DMS114 treated with DMSO at 0.1 percent for 48 hours (cell line): ENCODE data around the gene PTAFR.

Source experiments
- DNase-seq: peaks from one replicate; lab custom pipeline; 2025; ENCODE audit not compliant: unreplicated experiment; lab: John Stamatoyannopoulos, UW

The PTAFR gene

DNA sequence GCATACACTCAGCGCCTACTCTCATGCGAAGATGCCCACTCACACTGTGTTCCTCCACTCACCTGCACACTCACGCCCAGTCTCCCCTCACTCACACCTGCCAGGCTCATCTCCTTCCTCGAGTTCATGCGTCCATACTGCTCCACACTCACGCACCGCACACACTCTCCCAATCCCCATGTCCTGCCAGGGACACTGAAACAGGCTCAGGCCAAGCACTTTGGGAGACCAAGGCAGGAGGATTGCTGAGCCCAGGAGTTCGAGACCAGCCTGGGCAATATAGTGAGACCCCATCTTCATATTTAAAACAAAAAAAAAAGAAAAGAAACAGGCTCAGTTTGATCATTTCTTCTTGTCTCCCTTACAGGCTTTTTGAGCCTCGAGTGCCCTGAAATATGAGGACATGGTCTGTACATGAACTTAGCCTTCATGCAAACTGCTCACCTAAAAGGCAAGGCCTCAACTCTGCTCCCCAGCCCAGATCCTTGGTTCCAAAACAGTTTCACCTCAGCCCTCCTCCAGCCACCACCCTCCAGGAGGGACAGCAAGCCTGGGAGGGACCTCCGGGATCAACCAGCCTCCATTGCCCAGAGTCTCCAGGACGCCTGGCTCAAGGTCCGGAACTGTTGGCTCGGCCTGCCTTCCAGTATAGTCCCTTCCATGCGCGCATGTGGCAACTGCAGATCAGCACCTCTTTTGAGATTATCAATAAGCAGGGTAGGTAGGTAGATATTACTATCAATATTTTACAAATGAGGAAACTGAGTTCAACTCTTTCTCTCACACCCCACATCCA is 2.4 kb upstream of the PTAFR start:
- DNase-seq: no peak

- no peak for DNase-seq
Measured at GRCh38 chr1:28175955-28176485, 470 bp downstream of the PTAFR start.

GRCh38 chr1:28173980-28174297 is 2.6 kb downstream of the PTAFR start:
- DNase-seq: no peak

GRCh38 chr1:28173151-28173979 is 3.1 kb downstream of the PTAFR start:
- DNase-seq: no peak

- DNase-seq: no peak
Measured at GRCh38 chr1:28172713-28173150, 3.8 kb downstream of the PTAFR start.

- DNase-seq: no peak
Measured at GRCh38 chr1:28171246-28171645, 5.2 kb downstream of the PTAFR start.

- DNase-seq: no peak
Measured at GRCh38 chr1:28170001-28170596, 6.4 kb downstream of the PTAFR start.

DNA sequence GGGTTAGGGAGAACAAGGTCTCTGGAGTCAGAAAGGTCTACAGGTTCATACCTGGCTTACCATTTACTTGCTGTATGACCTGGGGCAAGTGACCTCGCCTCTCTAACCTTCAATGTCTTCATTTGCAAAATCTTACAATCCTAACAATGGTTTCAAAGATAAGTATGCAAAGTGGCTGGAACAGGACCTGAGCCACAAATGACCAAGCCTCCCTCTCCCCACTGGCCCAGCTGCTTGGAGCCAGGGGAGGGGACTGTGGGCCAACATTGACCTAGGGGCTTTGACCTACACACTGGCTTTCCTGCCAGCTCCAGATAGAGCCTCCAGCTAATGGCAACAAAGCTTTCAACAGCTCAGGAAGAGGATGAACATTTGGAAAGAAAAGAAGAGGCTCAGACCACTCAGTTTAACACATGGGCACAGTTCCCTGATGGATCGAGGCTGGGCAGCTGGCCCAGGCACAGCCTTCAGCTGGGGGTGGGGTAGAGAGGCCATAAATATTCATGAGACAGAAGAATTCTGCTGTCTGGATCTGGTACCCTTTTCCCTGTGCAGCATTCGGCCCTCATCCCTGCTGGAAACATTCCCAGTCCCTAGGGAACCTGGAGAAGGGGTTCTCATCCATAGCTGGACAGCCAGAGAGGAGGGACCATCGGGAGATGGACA is 12.9 kb downstream of the PTAFR start:
- DNase-seq: no peak

DNA sequence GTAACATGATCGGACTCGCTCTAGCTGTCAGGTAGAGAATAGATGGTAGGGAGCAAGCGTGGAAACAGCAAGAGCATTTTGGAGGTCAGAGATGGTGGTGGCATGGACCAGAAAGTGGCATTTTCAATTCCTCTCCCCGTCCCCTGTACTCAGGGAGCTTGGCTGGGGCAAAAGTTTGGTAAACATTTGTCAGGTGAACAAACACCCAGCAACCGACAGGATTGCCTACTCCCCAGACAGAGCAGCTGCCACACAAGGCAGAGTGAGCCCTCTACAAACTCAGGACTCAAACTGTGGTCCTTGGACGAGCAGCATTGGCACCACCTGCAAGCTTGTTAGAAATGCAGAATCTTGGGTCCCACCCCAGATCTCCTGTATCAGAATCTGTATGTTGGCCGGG is 14.3 kb downstream of the PTAFR start:
- DNase-seq: no peak

GRCh38 chr1:28161751-28162150 is 14.7 kb downstream of the PTAFR start:
- no peak for DNase-seq

DNA sequence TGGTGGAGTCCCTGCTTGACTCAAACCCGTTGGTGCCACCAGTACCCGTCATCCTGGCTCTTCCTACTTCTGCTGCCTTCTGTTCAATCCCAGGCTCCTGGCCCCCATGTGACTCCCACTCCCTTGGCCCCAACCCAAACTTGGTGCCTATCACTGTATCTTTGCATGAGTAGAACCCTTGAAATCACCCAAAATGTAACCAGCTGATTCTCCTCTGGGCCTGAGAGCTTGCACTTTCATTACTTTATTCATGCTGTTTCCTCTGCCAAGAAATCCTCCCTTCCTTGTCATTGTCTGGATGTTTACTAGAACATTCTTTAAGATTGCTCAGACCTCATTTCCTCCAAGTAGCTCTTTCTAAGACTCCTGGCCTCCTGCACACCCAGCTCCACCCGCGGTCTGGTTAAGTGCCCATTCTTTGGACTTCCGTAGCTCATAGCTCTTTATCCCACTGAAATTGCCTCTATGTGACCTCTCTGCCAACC is 15.7 kb downstream of the PTAFR start:
- DNase-seq: no peak

- no peak for DNase-seq
Measured at GRCh38 chr1:28159680-28160079, 16.8 kb downstream of the PTAFR start.

DNA sequence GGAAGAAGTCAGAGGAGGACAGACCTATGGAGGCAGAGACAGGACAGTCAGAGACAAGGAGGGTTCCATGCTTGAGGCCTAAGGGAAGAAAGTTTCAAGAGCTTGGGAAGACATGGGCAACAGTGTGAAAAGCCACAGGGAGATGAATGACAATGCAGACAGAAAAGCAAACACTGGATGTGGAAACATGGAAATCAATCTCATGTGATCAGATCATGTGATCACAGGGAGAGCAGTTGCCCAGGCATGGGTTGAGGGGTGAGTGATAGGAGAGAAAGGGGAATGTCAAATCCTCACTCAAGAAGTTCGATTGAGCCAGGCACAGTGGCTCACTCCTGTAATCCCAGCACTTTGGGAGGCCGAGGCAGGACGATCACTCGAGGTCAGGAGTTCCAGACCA is 17.2 kb downstream of the PTAFR start:
- DNase-seq: no peak

DNA sequence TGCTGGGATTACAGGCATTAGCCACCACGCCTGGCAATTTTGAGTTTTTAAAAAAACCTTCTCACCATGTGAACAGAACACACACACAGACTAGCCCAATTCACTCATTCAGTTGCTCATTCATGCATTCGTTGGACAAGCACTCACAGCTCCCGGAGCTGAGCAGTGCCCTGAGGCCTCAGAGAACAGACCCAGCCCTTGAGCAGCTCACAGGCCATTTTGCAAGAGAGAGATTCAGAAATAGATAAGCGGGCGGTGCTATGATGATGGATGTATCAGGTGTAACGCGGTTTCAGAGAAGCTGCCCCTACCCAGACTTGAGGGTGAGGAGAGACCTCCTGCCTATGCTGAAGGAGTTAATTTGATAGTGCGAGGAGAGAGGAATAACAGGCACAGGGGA is 18.6 kb downstream of the PTAFR start:
- no peak for DNase-seq

DNA sequence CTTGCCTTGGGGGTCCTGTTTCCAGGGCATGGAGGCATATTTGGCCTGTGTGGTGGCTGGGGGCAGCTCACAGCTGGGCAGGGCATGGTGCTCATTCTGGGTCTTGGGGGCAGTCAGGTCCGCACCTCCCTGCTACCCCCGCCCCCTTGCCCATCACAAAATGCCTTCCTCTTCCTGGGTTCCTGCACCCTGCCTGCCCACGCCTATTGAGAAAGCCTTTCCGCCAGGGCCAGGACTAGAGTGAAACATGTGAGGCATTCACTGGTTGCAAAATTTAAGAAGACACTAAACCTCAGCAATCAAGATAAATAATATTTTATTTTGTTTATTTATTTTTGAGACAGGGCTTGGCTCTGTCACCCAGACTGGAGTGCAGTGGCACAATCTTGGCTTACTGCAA is 19.7 kb downstream of the PTAFR start:
- no peak for DNase-seq

DNA sequence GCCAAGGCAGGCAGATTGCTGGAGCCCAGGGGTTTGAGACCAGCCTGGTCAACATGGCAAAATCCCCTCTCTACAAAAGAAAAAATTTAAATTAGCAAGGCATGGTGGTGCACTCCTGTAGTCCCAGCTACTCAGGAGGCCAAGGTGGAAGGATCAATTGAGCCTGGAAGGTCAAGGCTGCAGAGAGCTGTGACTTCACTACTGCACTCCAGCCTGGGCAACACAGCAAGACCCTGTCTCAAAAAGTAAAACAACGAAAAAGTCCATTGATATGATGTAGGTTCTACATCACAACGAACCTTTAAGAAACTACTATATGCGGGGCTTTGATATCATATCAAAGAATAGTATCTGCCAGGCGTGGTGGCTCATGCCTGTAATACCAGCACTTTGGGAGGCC is 20.9 kb downstream of the PTAFR start:
- no peak for DNase-seq

DNA sequence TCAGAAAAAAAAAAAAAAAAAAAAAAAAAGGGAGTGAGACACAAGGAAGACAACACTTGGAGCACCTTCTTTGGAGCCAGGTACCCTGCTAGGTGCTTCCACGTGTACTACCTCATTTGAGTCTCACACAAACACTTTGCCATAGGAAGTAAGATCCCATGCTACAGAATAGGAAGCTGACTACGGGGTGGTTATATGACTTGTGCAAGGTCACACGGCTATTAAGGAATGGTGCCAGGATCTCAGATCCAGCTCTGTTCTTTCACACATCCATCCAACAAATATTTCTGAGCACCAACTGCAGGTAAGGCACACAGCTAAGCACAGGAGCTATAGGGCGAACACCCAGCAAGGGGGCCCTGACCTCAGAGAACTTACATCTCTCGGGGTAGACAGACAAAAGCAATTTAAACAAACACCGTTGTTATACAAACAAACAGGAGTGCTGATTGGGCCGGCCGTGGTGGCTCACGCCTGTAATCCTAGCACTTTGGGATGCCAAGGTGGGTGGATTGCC is 22.4 kb downstream of the PTAFR start:
- DNase-seq: no peak

DNA sequence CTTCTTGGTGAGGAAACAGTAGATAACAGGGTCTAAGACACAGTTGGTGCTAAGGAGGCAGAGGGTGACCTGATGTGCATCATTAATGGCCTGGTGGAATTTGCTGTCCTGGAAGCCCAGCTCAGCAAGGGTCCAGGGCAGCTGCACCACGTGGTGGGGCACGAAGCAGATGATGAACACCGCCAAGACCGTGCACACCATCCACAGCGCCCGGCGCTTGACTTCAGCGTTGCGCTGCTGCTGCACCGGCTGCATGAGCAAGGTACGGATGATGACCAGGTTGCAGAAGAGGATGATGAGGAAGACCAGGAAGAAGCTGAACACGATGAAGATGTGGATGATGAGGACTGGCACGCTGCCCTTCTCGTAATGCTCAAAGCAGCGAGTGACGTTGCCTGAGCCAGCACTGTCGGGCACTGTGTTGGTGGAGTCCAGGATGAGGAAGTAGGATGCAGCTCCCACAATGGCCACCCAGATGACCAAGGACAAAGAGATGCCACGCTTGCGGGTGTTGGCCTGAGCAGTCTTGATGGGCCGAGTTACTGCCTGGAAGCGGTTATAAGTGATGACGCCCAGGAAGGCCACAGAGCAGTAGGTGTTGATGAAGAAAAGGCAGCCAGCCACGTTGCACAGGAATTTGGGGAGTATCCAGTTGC is 26.2 kb downstream of the PTAFR start:
- no peak for DNase-seq

GRCh38 chr1:28148880-28149195 is 27.7 kb downstream of the PTAFR start:
- no peak for DNase-seq

DNA sequence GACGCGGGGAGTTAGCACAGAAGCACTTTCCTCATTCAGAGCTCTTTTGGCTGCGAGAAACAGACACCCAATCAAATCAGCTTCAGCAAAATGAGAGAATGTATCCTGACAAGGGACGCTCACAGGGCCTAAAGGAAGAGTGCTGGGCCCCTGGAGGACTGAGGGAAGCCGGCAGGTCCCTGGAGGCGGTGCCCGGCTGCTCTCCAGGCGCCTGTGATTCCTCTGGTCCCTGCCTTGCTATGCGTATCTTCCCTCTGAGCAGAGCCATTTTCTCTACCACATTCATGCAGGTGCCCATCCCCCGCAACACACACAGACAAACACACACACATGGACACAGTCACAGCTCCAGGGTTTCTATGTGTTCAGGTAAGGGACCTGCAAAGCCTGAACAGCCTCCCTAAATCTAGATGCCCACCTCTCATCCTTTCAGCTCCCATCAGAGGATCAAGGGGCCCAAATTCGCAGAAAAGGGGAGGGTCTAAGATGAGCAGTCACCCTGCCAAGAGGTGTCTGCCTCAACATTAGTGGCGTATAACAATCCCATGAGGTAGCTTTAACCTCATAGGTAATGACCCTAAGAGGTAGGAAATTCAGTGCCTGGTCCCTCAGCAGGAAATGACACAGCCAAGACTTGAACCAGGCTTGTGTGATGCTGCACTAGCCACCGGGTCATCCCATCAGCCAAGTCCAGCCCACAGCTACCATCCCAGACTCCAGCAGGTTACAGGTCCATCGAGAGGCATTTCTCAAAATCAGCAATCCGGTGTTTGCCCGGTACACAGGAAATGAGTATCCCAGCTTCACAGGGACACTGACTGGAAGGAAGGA is 29.0 kb downstream of the PTAFR start:
- no peak for DNase-seq
